ENCODE data around the gene GABRR3.

DNA sequence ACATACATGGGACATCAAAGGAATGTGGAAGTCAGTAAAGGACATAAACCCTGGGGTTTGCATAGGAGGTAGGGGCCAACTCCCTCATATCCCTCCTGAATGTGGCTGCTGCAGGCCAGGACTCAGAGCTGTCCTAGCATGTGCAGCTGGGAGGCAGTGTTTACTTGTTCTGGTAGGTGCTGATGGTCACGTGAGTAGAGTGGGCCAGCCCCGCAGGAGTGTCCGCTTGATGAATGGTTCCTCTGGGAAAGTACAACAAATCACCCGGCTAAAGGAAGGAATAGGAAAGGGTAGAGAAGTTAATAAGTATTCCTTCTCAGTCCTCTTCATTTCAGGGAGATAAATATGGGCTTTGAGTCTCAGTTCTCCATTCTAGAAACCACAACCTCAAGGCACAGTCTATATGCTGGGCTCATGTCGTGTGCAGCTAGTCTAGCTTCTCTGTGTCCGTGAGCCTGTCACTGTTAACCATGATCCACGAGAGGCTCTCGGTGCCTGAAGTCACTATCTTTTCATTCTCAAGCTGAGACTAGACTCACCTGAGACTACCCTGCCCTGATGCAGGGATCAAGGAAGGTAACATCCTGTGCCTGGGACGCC, 80.8 kb downstream of the GABRR3 start:
- TF ChIP-seq, protein P1, sequence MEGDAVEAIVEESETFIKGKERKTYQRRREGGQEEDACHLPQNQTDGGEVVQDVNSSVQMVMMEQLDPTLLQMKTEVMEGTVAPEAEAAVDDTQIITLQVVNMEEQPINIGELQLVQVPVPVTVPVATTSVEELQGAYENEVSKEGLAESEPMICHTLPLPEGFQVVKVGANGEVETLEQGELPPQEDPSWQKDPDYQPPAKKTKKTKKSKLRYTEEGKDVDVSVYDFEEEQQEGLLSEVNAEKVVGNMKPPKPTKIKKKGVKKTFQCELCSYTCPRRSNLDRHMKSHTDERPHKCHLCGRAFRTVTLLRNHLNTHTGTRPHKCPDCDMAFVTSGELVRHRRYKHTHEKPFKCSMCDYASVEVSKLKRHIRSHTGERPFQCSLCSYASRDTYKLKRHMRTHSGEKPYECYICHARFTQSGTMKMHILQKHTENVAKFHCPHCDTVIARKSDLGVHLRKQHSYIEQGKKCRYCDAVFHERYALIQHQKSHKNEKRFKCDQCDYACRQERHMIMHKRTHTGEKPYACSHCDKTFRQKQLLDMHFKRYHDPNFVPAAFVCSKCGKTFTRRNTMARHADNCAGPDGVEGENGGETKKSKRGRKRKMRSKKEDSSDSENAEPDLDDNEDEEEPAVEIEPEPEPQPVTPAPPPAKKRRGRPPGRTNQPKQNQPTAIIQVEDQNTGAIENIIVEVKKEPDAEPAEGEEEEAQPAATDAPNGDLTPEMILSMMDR (IDR thresholded peaks at IDR 0.05) = no peak
- no peak for TF ChIP-seq TCF7L2 (IDR thresholded peaks at IDR 0.05; ENCODE audit: low read depth, low read length)
- no peak for TF ChIP-seq REST (IDR thresholded peaks at IDR 0.05; ENCODE audit: insufficient read depth in 1 of 2, low read depth in 2 of 2, low read length in 1 of 2)
- TF ChIP-seq POLR2AphosphoS5 (IDR thresholded peaks at IDR 0.05; ENCODE audit: low read depth, low read length) = no peak
- no peak for TF ChIP-seq SIN3A (IDR thresholded peaks at IDR 0.05; ENCODE audit: borderline replicate concordance, insufficient read depth, low read depth, low read length)

All from Panc1 (cell line).